Adrenal gland (tissue), 12 donors: Measurements from ENCODE around the gene TMPRSS5. TPM values are rescaled to one million over a fixed set of nuclear protein-coding genes. Genes with fewer than 3 reads are reported as not detected.

Experiments
- DNase-seq, 7 donors: peaks; one replicate each; pipeline ENCODE4 v3.0.0-alpha.2; 2019 to 2020
- H3K27ac ChIP-seq, 5 donors: fragments of 200-600 bp; sonication (generic) in 4 of 5; 1 replicate in 3 of 5; 2 replicates in 2 of 5; pipeline versions ENCODE4 v1.5.1 to v1.8.0; 2016 to 2020; ENCODE audit warnings: mild to moderate bottlenecking in 1 of 5
- H3K27me3 ChIP-seq: fragments of 200-600 bp; 2 replicates; pipeline ENCODE4 v1.8.0; 2021
- H3K36me3 ChIP-seq, 2 donors: fragments of 200-600 bp; replicated peaks in 1 of 2; 1 replicate in 1 of 2; 2 replicates in 1 of 2; pipeline versions ENCODE4 v1.5.1 to v1.8.0; 2018 to 2022
- H3K4me1 ChIP-seq, 2 donors: fragments of 200-600 bp; replicated peaks in 1 of 2; 1 replicate in 1 of 2; 2 replicates in 1 of 2; pipeline versions ENCODE4 v1.5.1 to v1.8.0; 2018 to 2021
- H3K4me3 ChIP-seq, 4 donors: fragments of 200-600 bp; sonication (generic) in 3 of 4; one replicate each; pipeline ENCODE4 v1.5.1; 2016 to 2018
- H3K9me3 ChIP-seq, 3 donors: fragments of 200-600 bp; sonication (generic) in 1 of 3; replicated peaks in 1 of 3; 1 replicate in 2 of 3; 2 replicates in 1 of 3; pipeline versions ENCODE4 v1.5.1 to v1.8.0; 2016 to 2021
- CTCF ChIP-seq, 6 experiments: fragments of 450-650 bp in 4 of 6; fragments of 200-600 bp in 2 of 6; sonication (generic) in 1 of 6; IDR thresholded peaks; 1 replicate in 5 of 6; 2 replicates in 1 of 6; pipeline versions ENCODE4 v1.5.1 to v1.8.0; 2016 to 2021; ENCODE audit warnings: antibody characterized with exemption in 6 of 6, mild to moderate bottlenecking in 2 of 6, moderate library complexity in 1 of 6
- POLR2A ChIP-seq, 2 donors: fragments of 450-650 bp; IDR thresholded peaks; one replicate each; pipeline ENCODE4 v1.6.1; 2017; ENCODE audit warnings: antibody characterized with exemption in 2 of 2, mild to moderate bottlenecking in 2 of 2, moderate library complexity in 1 of 2
- WGBS, 4 donors: extraction: QIAGEN DNeasy Blood & Tissue Kit in 2 of 4; methylation state at CpG; one replicate each; pipeline versions ENCODE4 v1.1.5 to v1.1.7; 2013 to 2017; 5-methylcytosine and 5-hydroxymethylcytosine counted together
- intact Hi-C, 2 donors: fragments of 100-400 bp; cut with DNase I; formaldehyde crosslinking; loops; one replicate each; pipeline versions ENCODE4 v1.14.1 to v1.15.0; 2022 to 2023
- polyA plus RNA-seq, 3 donors: library from polyadenylated mRNA; stranded (reverse); fragments of 200-250 nt in 2 of 3; fragments of 350-450 nt in 1 of 3; fragmentation: Illumina TruSeq in 1 of 3; extraction: RNeasy Lipid Tissue Mini Kit (QIAGEN cat#74804) in 1 of 3; gene quantifications; one replicate each; pipeline ENCODE4 v1.2.3, GENCODE V29; 2013 to 2014
- total RNA-seq, 9 donors: library from RNA; depleted of rRNA in 4 of 9; stranded (reverse); fragments of >200 nt in 4 of 9; fragments of 120-200 nt in 1 of 9; fragmentation: NEBNext Ultra II Directional in 1 of 9; extraction: Animal tissue kit (Norgen Biotek cat#: 25700) in 1 of 9; gene quantifications; one replicate each; pipeline versions ENCODE4 v1.1.0 to v1.2.4, GENCODE V29; 2013 to 2023
- donor health status: healthy with polysubstance abuse.
- donor health status: Bipolar disorder and iron deficiency.
- donor health status: DM: yes; HTN: yes; CAD: no.
- donor health status: DM: no; HTN: no; CAD: no.
- donor health status: DM: no; HTN: no; CAD: no.
- donor health status: DM: yes; HTN: yes; CAD: no.

The TMPRSS5 gene
- total and polyA plus RNA-seq, 12 donors = 0.07 to 1.5 (median 0.75) TPM; not detected in 4

GRCh38 chr11:113701491-113701890, 4.6 kb downstream of the TMPRSS5 start:
- TF ChIP-seq POLR2A (IDR thresholded peaks at IDR 0.05) = no peak
- no peak for TF ChIP-seq CTCF (IDR thresholded peaks at IDR 0.05)
- 92 to 100% (median 95%) methylated on average over 1 of the region's 1 CpG for WGBS, 4 donors
- H3K4me1 ChIP-seq = no peaks in the 10 kb centered on the region

GRCh38 chr11:113698515-113698914, 7.6 kb downstream of the TMPRSS5 start:
- no peaks in the 10 kb centered on the region for H3K4me1 ChIP-seq
- DNase-seq = no peak
- TF ChIP-seq CTCF (IDR thresholded peaks at IDR 0.05) (no peak), POLR2A (IDR thresholded peaks at IDR 0.05) (no peak)
- no peak overlapping the region for H3K4me3 ChIP-seq
- no peaks in the 10 kb centered on the region for H3K27me3 ChIP-seq
- WGBS, 4 donors = 80 to 100% (median 82%) methylated on average over 1 to 3 of the region's 3 CpGs; no CpG with 5 or more reads in 1 of the 4 donors
- H3K9me3 ChIP-seq = no peaks in the 10 kb centered on the region
- H3K27ac ChIP-seq = no peak overlapping the region
- intact Hi-C loops = no loop called here
- no peaks in the 10 kb centered on the region for H3K36me3 ChIP-seq

More at GRCh38 chr11:113701491-113701890, 4.6 kb downstream of the TMPRSS5 start:
- Histone ChIP-seq H3K27me3 (no peaks in the 10 kb centered on the region), H3K27ac (no peak overlapping the region), H3K4me3 (no peak overlapping the region), H3K36me3 (no peaks in the 10 kb centered on the region), H3K9me3 (no peaks in the 10 kb centered on the region)
- intact Hi-C loops = no loop called here
- no peak for DNase-seq

- no peak overlapping the region for H3K4me3 ChIP-seq
- 85 to 93% (median 90%) methylated on average over 7 of the region's 7 CpGs for WGBS, 4 donors
Measured at GRCh38 chr11:113697756-113698407, 8.2 kb downstream of the TMPRSS5 start.

GRCh38 chr11:113697111-113697510, 9.0 kb downstream of the TMPRSS5 start:
- no peaks in the 10 kb centered on the region for H3K36me3 ChIP-seq
- intact Hi-C loops = no loop called here
- 96 to 97% (median 96%) methylated on average over 5 of the region's 5 CpGs for WGBS, 4 donors
- H3K4me1 ChIP-seq = no peaks in the 10 kb centered on the region
- H3K27ac ChIP-seq = no peak overlapping the region
- TF ChIP-seq POLR2A (IDR thresholded peaks at IDR 0.05) = no peak
- TF ChIP-seq CTCF (IDR thresholded peaks at IDR 0.05) = no peak
- H3K9me3 ChIP-seq = no peaks in the 10 kb centered on the region
- no peak for DNase-seq
- no peaks in the 10 kb centered on the region for H3K27me3 ChIP-seq
- no peak overlapping the region for H3K4me3 ChIP-seq

More at GRCh38 chr11:113697756-113698407, 8.2 kb downstream of the TMPRSS5 start:
- Histone ChIP-seq H3K36me3 (no peaks in the 10 kb centered on the region), H3K9me3 (no peaks in the 10 kb centered on the region), H3K27me3 (no peaks in the 10 kb centered on the region), H3K27ac (no peak overlapping the region), H3K4me1 (no peaks in the 10 kb centered on the region)
- no peak for DNase-seq
- intact Hi-C loops = no loop called here
- TF ChIP-seq POLR2A (IDR thresholded peaks at IDR 0.05) = no peak
- no peak for TF ChIP-seq CTCF (IDR thresholded peaks at IDR 0.05)
